D341Med (cell line): Measurements from ENCODE around the gene EPHA7.

ENCODE experiments used
- DNase-seq: peaks from one replicate; pipeline ENCODE4 v3.0.0; 2012; ENCODE audit warnings: low spot score

Gene EPHA7

DNA sequence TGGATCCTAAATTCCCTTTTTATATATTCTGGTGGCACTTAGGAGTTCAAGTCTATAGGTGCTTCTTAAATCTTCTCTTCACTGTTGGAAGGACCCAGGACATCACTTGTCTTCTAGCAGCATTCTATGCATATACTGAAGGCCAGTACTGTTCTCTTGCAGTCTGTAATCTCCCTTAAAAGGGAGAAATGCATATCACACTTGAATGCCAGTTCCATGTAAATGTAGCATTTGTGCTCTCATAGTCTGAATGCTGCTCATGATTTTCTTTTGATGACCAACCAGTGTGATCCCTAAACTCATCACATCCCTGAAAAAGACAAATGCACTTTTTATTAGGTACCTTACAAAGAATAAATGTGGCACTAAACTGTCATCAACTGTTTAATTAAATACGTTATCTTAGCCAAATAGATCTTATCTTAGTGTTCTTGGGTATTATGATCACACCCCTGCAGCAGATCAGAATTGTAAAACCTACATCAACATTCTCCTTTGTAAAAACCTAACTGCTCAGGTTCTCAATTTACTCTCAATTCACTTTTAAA, 176.1 kb downstream of the EPHA7 start:
- DNase-seq = no peak

- no peak for DNase-seq
These were observed 177.3 kb downstream of the EPHA7 start for GRCh38 chr6:93242049-93242448.

DNA sequence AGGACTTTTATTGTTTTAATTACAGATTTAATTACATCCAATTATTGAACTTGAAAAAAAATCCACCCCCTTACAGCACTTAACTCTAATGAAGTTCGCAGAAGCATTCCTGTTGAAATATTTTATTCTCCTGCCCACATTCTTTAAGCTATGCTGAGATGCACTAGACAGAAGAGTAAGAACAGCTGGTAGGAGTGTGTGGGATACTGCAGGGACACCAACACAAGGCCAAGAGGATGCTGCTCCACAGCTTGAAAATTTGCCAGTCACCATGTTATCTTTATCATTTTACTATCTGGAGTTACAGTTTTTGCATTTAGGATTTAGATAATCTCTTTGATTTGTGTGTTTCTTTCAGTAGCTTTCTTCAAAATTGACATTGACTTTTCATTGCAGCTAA, 180.7 kb downstream of the EPHA7 start:
- DNase-seq = no peak

DNA sequence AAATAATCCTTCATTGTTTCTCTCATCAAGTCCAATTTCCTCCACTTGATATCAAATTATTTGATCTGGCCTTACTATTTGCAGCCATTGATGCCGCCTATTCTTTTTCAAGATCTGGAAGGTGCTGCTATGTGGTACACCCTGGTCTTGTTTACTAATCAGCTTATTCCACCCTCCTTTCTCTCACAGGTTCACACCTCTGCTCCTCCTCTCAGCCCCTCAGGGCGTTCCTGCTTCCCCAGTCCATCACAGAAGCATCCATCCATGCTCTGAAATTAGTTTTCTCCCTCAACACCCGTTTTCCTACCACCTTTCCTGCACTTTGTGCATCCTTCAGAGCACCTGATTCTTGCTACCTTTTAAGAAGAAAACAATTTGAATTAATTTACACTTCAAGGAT, 183.6 kb downstream of the EPHA7 start:
- DNase-seq = no peak

DNA sequence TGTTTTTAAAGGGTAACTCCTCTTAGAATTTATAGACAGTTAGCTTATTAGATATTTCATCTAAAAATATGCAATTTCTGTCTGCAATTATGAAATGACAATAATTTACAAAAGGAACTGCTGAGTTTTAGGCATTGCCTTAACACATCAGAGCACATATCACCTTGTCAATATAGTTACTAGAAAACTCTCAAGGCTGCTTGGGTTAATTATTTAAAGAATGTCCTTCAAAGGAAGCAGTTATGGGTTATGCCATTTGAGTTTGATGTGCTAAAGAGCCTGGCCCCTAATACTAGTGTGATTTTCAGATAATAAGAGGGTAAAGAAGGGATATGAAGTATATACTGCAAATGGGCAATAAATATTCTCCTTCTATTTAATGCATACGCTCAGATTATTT, 192.5 kb downstream of the EPHA7 start:
- no peak for DNase-seq

- DNase-seq = no peak
These were observed 197.1 kb downstream of the EPHA7 start for GRCh38 chr6:93222071-93222851.

DNA sequence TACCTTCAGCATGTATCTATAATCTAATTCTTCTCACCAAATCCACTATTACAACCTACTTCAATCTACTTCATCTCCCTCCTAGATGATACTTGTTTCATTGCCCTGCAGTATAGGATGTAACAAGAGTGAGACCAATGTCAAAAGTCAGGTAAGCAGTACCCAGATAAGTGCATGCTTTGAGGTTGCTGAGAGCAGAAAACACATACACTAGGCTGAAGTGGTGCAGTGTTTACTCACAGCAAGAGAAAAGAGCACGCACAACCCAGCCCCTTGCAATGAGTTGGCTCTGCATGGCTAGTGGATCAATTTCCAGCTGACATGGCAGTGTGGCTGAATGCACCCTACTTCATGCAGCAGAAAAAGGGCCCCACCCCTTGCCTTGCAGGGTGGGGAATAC, 199.9 kb downstream of the EPHA7 start:
- DNase-seq = no peak

DNA sequence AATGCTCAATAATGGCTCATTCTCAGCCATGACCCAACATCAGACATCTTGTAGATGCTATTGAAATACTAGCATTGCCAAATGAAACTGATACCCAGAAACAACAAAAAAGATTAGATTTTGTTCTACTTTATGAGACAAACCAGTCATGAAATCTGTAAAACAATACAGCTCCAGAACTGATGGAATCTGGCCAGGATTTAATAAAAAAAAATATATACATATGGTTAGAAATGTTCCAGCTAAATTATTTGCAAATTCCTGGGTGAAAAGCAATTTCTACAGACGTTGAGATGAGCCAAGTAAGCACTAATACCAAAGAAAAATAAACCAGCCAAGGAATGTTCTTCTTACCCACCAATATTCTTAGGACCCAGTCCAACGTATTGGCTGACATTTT, 201.3 kb downstream of the EPHA7 start:
- no peak for DNase-seq

GRCh38 chr6:93213028-93213427, 206.3 kb downstream of the EPHA7 start:
- DNase-seq = no peak

GRCh38 chr6:93210908-93211307, 208.5 kb downstream of the EPHA7 start:
- no peak for DNase-seq

DNA sequence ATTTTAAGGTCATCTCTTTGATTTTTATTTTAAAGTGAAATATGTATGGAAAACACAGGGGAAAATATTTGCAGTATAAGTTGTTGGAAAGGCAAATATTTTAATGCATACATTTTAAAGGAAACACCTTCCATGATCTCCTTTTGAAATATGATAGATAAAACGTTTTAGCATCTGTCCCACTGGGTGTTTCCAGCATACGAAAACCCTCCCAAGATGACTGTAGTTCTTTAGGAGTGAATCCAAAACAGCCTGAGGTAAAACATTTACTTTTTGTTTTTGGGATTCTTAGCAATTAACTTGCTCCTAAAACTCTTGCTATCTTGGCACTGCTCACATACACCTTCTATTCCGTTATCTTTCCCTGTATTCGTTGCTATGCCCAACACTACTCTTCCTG, 210.0 kb downstream of the EPHA7 start:
- no peak for DNase-seq

GRCh38 chr6:93196406-93196970, 222.9 kb downstream of the EPHA7 start:
- no peak for DNase-seq

- DNase-seq = no peak
These were observed 224.9 kb downstream of the EPHA7 start for GRCh38 chr6:93194480-93194879.

DNA sequence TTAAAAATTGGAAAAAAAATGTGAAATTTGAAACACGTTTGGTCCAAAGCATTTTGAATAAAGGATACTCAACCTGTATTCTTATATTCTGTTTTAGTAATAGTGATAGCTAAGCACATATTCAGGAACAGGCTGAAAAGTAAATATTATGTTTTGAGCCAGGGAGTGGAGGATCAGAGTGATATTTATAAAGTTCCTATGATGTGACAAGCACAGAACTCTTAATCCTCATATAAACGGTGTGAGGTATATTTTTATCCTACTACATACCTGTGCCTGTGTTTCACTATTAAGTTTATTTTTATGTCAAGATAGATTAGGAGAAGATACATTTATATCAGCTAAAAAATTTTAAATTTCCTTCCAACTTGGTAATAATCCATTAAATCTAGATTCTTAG, 225.5 kb downstream of the EPHA7 start:
- DNase-seq = no peak
